Activated CD4-positive, alpha-beta T cell treated with anti-CD3 and anti-CD28 coated beads for 36 hours (primary cell): ENCODE measurements around the gene IQGAP2. TPM values are rescaled to one million over a fixed set of nuclear protein-coding genes. Genes with fewer than 3 reads are reported as not detected.
"Not testable (repeated sequence)": the region's sequence is repeated elsewhere in the genome, so short reads cannot be mapped to it uniquely, and the experiment has no call there.

Experiments used
- ATAC-seq: fragments of 200-7000 bp; cut with Tn5 transposase; one replicate; pipeline ENCODE4 v1.10.0; 2021; ENCODE audit warnings: mild to moderate bottlenecking, moderate library complexity
- CTCF ChIA-PET: fragments of 350-600 bp; sonication (Branson Sonifier 250); formaldehyde crosslinking; loops from one replicate; lab custom pipeline; 2021; ENCODE audit warnings: antibody characterized with exemption; lab: Charles Lee
- POLR2A ChIA-PET: fragments of 350-600 bp; sonication (Branson Sonifier 250); formaldehyde crosslinking; loops from one replicate; lab custom pipeline; 2021; ENCODE audit warnings: antibody characterized with exemption, inconsistent platforms; lab: Charles Lee
- DNase-seq: peaks from one replicate; pipeline ENCODE4 v3.0.0-alpha.2; 2020
- H3K27ac Mint-ChIP-seq: one replicate; pipeline ENCODE4 v1.8.0; 2021; ENCODE audit warnings: mixed read lengths
- H3K27me3 Mint-ChIP-seq: one replicate; pipeline ENCODE4 v1.8.0; 2021; ENCODE audit warnings: mixed read lengths
- H3K36me3 Mint-ChIP-seq: one replicate; pipeline ENCODE4 v1.8.0; 2021; ENCODE audit warnings: low read depth, mixed read lengths
- H3K4me1 Mint-ChIP-seq: one replicate; pipeline ENCODE4 v1.8.0; 2021; ENCODE audit warnings: mixed read lengths
- H3K4me3 Mint-ChIP-seq: one replicate; pipeline ENCODE4 v1.8.0; 2021; ENCODE audit warnings: mild to moderate bottlenecking, moderate library complexity, mixed read lengths
- H3K9me3 Mint-ChIP-seq: one replicate; pipeline ENCODE4 v1.8.0; 2021; ENCODE audit warnings: low read depth, mixed read lengths
- intact Hi-C, 2 experiments: fragments of 100-400 bp; cut with DNase I in 1 of 2; cut with micrococcal nuclease in 1 of 2; formaldehyde crosslinking; loops; one replicate each; pipeline versions ENCODE4 v1.14.2 to v1.15.1; 2022 to 2024; cut with DNase I, micrococcal nuclease
- total RNA-seq, 2 experiments: library from RNA; stranded (reverse); gene quantifications; one replicate each; pipeline ENCODE4 v1.2.3, GENCODE V29; 2021

IQGAP2 gene
- total RNA-seq, 2 experiments from 2014 or later, result 62.7 to 82.7 TPM

DNA sequence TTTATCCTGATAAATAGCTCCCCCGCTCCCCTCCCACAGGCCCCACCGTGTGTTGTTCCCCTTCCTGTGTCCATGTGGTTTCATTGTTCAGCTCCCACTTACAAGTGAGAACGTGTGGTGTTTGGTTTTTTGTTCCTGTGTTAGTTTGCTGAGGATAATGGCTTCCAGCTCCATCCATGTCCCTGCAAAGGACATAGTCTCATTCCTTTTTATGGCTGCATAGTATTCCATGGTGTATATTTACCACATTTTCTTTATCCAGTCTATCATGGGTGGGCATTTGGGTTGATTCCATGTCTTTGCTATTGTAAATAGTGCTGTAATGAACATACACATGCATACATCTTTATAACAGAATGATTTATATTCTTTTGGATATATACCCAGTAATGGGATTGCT is 34.4 kb downstream of the IQGAP2 start:
- Mint-ChIP-seq H3K4me1 (peaks cover 13% of the 10 kb centered on the region), H3K36me3 (peaks cover 16% of the 10 kb centered on the region)
- H3K9me3 Mint-ChIP-seq, ATAC-seq, intact Hi-C loops, H3K27me3 Mint-ChIP-seq, H3K27ac Mint-ChIP-seq, DNase-seq, POLR2A ChIA-PET, H3K4me3 Mint-ChIP-seq: not testable (repeated sequence)
- CTCF ChIA-PET, result interaction anchor here (0.5 kb wide), 1 partner anchor 44 kb away, joined by 3 read pairs; no protein-coding TSS in a partner anchor

DNA sequence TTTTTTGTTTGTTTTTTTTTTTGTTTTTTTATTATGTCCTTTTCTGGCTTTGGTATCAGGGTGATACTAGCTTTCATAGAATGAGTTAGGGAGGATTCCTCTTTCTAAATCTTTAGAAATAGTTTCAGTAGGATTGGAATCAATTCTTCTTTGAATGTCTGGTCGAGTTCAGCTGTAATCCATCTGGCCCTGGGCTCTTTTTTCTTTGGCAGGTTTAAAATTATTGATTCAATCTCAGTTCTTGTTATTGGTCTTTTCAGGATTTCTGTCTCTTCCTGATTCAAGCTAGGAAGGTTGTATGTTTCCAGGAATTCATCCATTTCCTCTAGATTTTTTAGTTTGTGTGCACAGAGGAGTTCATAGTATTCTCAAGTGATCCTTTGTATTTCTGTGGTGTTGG is 34.9 kb downstream of the IQGAP2 start:
- Mint-ChIP-seq H3K27me3 (no peaks in the 10 kb centered on the region), H3K27ac (no peak overlapping the region), H3K36me3 (peaks cover 16% of the 10 kb centered on the region), H3K4me3 (no peak overlapping the region), H3K9me3 (peaks cover 4% of the 10 kb centered on the region), H3K4me1 (peaks cover 11% of the 10 kb centered on the region)
- ChIA-PET POLR2A (no interaction called here), CTCF (interaction anchor here (0.5 kb wide), 1 partner anchor 44 kb away, joined by 3 read pairs; no protein-coding TSS in a partner anchor)
- no peak for DNase-seq
- no peak for ATAC-seq
- intact Hi-C loops, result no loop called here

DNA sequence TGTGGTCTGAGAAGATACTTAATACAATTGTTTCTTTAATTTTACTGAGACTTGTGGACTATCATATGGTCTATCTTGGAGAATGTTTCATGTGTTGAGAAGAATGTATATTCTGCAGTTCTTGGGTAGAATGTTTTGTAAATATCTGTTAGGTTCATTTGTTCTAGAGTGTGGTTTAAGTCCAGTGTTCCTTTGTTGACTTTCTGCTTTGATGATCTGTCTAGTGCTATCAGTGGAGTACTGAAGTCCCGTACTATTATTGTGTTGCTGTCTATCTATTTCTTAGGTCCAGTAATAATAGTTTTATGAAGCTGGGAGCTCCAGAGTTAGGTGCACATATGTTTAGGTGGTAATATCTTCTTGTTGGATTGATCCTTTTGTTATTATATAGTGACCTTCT is 36.1 kb downstream of the IQGAP2 start:
- ChIA-PET POLR2A (no interaction called here), CTCF (interaction anchor here (1.2 to 1.5 kb wide), 2 partner anchors 20 to 107 kb away, joined by 3 to 4 read pairs; no protein-coding TSS in a partner anchor)
- intact Hi-C loops, result no loop called here
- Mint-ChIP-seq H3K4me3 (no peak overlapping the region), H3K4me1 (peaks cover 9% of the 10 kb centered on the region), H3K9me3 (peaks cover 4% of the 10 kb centered on the region), H3K27me3 (no peaks in the 10 kb centered on the region), H3K36me3 (peaks cover 16% of the 10 kb centered on the region), H3K27ac (no peak overlapping the region)
- DNase-seq (no peak), ATAC-seq (no peak)

DNA sequence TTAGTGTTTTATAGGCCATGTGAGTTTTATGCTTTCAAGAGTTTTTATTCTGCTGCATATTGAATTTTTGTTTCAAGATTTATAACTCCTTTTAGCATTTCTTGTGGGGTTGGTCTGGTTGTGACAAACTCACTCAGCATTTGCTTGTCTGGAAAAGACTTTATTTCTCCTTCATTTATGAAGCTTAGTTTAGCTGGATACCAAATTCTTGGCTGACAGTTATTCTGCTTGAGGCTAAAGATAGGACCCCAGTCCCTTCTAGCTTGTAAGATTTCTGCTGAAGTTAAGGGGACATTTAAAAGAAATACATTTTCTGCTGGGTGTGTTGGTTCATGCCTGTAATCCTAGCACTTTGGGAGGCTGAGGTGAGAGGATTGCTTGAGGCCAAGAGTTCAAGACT is 36.8 kb downstream of the IQGAP2 start:
- H3K36me3 Mint-ChIP-seq, result peaks cover 17% of the 10 kb centered on the region
- POLR2A ChIA-PET, result no interaction called here
- intact Hi-C loops, result no loop called here

DNA sequence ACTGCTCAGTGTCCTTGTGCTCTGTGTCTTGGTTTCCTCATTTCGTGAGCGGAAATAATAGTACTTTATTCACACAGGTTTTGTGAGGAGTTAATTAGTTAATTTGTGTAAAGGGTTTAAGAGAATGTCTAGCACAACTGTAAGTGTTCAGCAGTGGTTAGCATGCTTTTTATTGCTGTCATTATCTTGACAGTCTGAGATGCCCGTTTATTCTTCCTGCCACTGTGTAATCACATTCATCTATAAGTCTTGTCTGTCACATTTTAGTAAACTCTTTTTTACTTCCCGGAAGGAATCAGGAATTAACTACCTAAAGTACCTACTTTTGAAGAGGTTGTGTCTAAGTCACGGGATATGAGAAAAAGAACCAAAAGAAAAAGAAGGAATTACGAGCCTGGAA is 38.0 kb downstream of the IQGAP2 start:
- DNase-seq (no peak), ATAC-seq (no peak)
- H3K4me3 Mint-ChIP-seq, result no peak overlapping the region
- POLR2A ChIA-PET, result no interaction called here
- no peaks in the 10 kb centered on the region for H3K27me3 Mint-ChIP-seq
- intact Hi-C loops, result no loop called here
- CTCF ChIA-PET, result no interaction called here
- peaks cover 12% of the 10 kb centered on the region for H3K4me1 Mint-ChIP-seq
- peaks cover 2% of the 10 kb centered on the region for H3K9me3 Mint-ChIP-seq
- no peak overlapping the region for H3K27ac Mint-ChIP-seq
- peaks cover 23% of the 10 kb centered on the region for H3K36me3 Mint-ChIP-seq

More for the DNA sequence above, 36.8 kb downstream of the IQGAP2 start:
- Mint-ChIP-seq H3K27ac (no peak overlapping the region), H3K4me1 (peaks cover 9% of the 10 kb centered on the region), H3K9me3 (peaks cover 4% of the 10 kb centered on the region), H3K4me3 (no peak overlapping the region), H3K27me3 (no peaks in the 10 kb centered on the region)
- CTCF ChIA-PET, result interaction anchor here (1.2 to 1.5 kb wide), 2 partner anchors 19 to 108 kb away, joined by 3 to 4 read pairs; no protein-coding TSS in a partner anchor
- DNase-seq (no peak), ATAC-seq (no peak)

DNA sequence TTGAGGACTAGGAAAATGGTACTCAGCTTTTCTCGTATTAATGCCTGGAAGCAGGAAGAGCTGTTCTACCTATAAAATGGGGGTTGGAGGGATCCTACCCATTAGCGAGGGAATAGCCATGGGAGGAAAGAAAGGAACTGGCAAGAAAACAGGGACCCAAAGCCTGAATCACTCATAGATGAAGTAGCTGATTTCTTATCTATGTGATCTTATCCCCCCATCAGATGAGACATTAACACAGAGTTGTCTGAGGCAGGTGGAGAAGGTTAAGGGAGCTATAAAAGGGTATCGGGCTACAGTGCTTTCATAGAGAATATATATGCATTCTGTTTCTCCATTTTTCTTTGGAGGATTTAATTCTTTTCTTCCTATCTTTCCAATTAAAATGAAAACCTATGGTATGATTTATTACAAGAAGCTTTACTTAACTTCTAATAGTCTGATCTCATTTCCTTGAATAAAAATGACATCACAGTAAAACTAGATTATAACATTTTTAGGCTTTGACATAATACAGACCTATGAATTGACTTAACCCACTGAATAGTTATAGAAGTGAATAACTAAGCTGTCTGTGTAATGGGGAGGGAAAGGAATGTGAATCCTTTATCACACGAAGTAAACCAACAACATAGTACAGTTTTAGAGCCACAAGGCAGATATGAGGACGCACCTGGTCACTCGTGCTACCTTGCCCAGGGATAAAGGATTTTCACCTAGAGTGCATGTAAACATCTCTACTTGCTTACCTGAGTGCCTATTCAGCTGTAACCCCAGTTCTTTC is 39.0 kb downstream of the IQGAP2 start:
- H3K36me3 Mint-ChIP-seq, result peaks cover 23% of the 10 kb centered on the region
- intact Hi-C loops, result no loop called here
- peaks cover 18% of the 10 kb centered on the region for H3K4me1 Mint-ChIP-seq
- H3K4me3 Mint-ChIP-seq, result no peak overlapping the region
- no peaks in the 10 kb centered on the region for H3K27me3 Mint-ChIP-seq
- H3K9me3 Mint-ChIP-seq, result peaks cover 2% of the 10 kb centered on the region
- ATAC-seq (no peak), DNase-seq (no peak)
- no peak overlapping the region for H3K27ac Mint-ChIP-seq
- POLR2A ChIA-PET, result no interaction called here
- CTCF ChIA-PET, result no interaction called here

DNA sequence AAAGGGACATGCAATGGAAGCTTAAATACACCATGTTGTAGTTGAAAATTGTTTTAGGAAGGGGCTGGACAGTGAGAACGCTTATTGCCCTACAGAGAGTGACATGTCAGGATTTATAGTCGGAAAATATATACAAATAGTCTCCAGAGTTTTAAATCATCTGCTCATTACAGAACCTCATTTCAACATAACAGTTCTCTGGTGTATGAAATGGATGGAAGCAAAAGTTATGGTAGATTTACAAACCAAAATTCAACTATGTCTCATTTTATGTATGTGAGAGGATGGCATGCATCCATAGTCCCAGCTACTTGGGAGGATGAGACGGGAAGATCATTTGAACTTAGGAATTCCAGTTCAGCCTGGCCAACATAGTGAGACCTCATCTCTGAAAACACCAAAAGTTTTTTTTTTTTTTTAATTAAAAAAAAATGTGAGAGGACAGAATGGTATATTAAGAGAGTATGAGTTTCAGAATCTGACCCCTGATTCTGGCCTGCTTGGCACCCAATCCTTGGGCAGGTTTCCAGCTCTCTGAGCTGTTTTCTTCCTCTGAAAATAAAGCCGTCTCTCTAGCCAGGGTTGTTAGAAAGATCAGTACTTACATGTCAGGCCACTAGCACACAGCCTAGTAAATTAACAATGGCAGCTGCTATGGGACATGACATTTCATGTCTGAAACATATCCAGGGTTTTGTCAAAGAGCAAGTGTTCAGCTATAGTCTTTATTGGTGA is 40.1 kb downstream of the IQGAP2 start:
- no peak overlapping the region for H3K27ac Mint-ChIP-seq
- no peak for DNase-seq
- H3K9me3 Mint-ChIP-seq, result peaks cover 2% of the 10 kb centered on the region
- peaks cover 20% of the 10 kb centered on the region for H3K36me3 Mint-ChIP-seq
- no peak for ATAC-seq
- ChIA-PET POLR2A (no interaction called here), CTCF (interaction anchor here (1.4 kb wide), 1 partner anchor 13 kb away, joined by 3 read pairs; no protein-coding TSS in a partner anchor)
- H3K4me1 Mint-ChIP-seq, result peaks cover 25% of the 10 kb centered on the region
- no peak overlapping the region for H3K4me3 Mint-ChIP-seq
- no peaks in the 10 kb centered on the region for H3K27me3 Mint-ChIP-seq
- intact Hi-C loops, result no loop called here

DNA sequence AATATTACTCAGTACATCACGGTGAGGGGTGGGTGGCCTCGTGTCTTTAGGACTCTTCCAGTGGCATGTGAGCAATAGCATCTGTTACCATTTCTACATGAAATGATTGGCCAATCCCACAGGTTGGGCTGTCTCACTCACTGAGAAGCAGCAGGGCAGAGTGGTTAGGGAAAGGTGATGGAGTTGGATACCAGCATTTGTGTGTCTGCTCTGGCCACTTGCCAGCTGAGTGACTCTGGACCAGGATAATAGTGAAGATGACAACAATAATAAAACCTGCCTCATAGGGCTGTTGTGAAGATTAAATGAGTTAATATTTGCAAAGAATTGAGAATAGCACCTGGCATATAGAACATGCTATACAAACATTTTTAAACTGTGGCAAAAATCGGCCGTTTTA is 42.0 kb downstream of the IQGAP2 start:
- ChIA-PET CTCF (interaction anchor here (0.7 kb wide), 1 partner anchor 13 kb away, joined by 6 read pairs; no protein-coding TSS in a partner anchor), POLR2A (no interaction called here)
- Mint-ChIP-seq H3K27me3 (no peaks in the 10 kb centered on the region), H3K4me1 (peaks cover 41% of the 10 kb centered on the region), H3K36me3 (peaks cover 21% of the 10 kb centered on the region), H3K9me3 (no peaks in the 10 kb centered on the region), H3K4me3 (no peak overlapping the region), H3K27ac (no peak overlapping the region)
- ATAC-seq (no peak), DNase-seq (no peak)
- intact Hi-C loops, result no loop called here

DNA sequence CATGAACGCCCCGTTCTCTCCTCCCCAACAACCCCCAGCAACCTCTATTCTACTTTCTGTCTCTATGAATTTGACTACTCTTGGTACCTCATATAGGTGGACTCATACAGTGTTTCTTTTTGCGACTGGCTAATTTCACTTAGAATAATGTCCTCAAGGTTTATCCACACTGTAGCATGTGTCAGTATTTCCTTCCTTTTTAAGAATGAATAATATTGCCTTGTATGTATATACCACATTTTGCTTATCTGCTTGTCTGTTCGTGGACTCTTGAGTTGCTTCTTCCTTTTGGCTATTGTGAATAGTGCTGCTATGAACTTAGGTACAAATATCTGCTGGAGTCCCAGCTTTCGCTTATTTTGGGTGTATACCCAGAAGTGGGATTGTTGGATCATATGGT is 42.7 kb downstream of the IQGAP2 start:
- intact Hi-C loops, result no loop called here
- peaks cover 49% of the 10 kb centered on the region for H3K4me1 Mint-ChIP-seq
- peaks cover 21% of the 10 kb centered on the region for H3K36me3 Mint-ChIP-seq
- ChIA-PET POLR2A (no interaction called here), CTCF (no interaction called here)
- H3K4me3 Mint-ChIP-seq, result no peak overlapping the region
- H3K27me3 Mint-ChIP-seq, result no peaks in the 10 kb centered on the region
- H3K9me3 Mint-ChIP-seq, result no peaks in the 10 kb centered on the region
- no peak overlapping the region for H3K27ac Mint-ChIP-seq
- ATAC-seq, result no peak
- DNase-seq, result no peak

DNA sequence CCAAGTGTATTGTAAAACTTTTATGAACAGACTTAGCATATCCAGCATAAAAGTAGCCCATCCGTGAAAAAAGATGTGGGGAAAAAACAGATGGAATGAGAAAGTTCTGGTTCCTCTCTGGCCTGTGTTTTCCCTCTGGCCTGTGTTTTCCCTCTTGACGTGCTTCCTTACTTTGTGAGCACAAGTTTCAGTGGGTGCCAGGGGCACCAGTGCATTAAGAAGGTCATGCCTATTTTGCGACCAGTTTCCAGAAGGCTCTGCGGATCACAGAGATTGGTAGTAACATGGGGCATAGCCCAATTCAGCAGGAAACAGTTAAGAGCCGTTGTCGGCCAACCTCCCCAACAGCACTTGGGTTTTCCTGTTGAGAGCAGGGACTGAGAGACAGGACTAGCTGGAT is 43.7 kb downstream of the IQGAP2 start:
- no peak overlapping the region for H3K27ac Mint-ChIP-seq
- peaks cover 21% of the 10 kb centered on the region for H3K36me3 Mint-ChIP-seq
- peaks cover 51% of the 10 kb centered on the region for H3K4me1 Mint-ChIP-seq
- intact Hi-C loops, result no loop called here
- ATAC-seq (no peak), DNase-seq (no peak)
- CTCF ChIA-PET, result interaction anchor here (0.6 to 0.8 kb wide), 2 partner anchors 96 to 245 kb away, joined by 3 to 4 read pairs; no protein-coding TSS in a partner anchor
- H3K9me3 Mint-ChIP-seq, result no peaks in the 10 kb centered on the region
- no peaks in the 10 kb centered on the region for H3K27me3 Mint-ChIP-seq
- H3K4me3 Mint-ChIP-seq, result no peak overlapping the region
- POLR2A ChIA-PET, result interaction anchor here (0.6 kb wide), 1 partner anchor 1049 kb away, joined by 3 read pairs; no protein-coding TSS in a partner anchor

DNA sequence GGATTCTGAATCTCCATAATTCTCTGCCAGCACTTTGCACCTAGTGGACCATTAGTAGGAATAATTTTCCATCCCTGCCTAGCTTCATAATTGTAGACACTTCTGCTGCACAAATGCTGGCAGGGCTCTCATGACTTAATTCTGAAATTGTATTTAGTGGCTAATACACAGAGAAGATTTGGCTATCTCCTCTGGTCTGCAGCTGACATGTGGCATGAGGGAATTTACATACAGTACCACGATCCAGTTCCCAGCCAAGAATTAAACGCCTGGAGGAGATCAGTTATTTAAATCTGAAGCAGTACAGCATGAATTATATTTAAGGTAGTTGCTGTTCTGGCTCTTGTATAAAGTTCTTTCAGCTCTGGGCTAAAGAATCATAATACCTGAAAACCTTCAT is 46.5 kb downstream of the IQGAP2 start:
- no peak overlapping the region for H3K27ac Mint-ChIP-seq
- DNase-seq, result no peak
- ATAC-seq, result no peak
- H3K27me3 Mint-ChIP-seq, result no peaks in the 10 kb centered on the region
- ChIA-PET POLR2A (no interaction called here), CTCF (interaction anchor here (0.6 to 2.8 kb wide), 8 partner anchors 16 to 230 kb away, joined by 3 to 8 read pairs (median 4); no protein-coding TSS in a partner anchor)
- no peak overlapping the region for H3K4me3 Mint-ChIP-seq
- intact Hi-C loops, result no loop called here
- no peaks in the 10 kb centered on the region for H3K9me3 Mint-ChIP-seq
- H3K4me1 Mint-ChIP-seq, result peaks cover 51% of the 10 kb centered on the region
- H3K36me3 Mint-ChIP-seq, result peaks cover 19% of the 10 kb centered on the region
